Neural progenitor cell (in vitro differentiated cells): Measurements from ENCODE around the gene NEUROG1. TPM values are rescaled to one million over a fixed set of nuclear protein-coding genes. Genes with fewer than 3 reads are reported as not detected.

Source experiments
- DNase-seq: peaks from one replicate; pipeline ENCODE4 v3.0.0-alpha.2; 2016; ENCODE audit warnings: low spot score
- H2AFZ ChIP-seq: fragments of 200-600 bp; sonication (generic); replicated peaks from 2 replicates; pipeline ENCODE4 v1.6.1; 2016; ENCODE audit warnings: antibody characterized with exemption
- H3F3A ChIP-seq: fragments of 200-600 bp; sonication (generic); 2 replicates; pipeline ENCODE4 v1.6.1; 2016; ENCODE audit warnings: antibody characterized with exemption, low read depth
- H3K27ac ChIP-seq: fragments of 200-600 bp; sonication (generic); 2 replicates; pipeline ENCODE4 v1.5.1; 2016; ENCODE audit warnings: mild to moderate bottlenecking
- H3K27me3 ChIP-seq: fragments of 200-600 bp; sonication (generic); 2 replicates; pipeline ENCODE4 v1.6.1; 2016; ENCODE audit warnings: mild to moderate bottlenecking, moderate library complexity
- H3K36me3 ChIP-seq: fragments of 200-600 bp; sonication (generic); 2 replicates; pipeline ENCODE4 v1.5.1; 2016
- H3K4me1 ChIP-seq: fragments of 200-600 bp; sonication (generic); 2 replicates; pipeline ENCODE4 v1.6.1; 2016; ENCODE audit warnings: mixed run types
- H3K4me2 ChIP-seq: fragments of 200-600 bp; sonication (generic); 2 replicates; pipeline ENCODE4 v1.6.1; 2016
- H3K4me3 ChIP-seq: fragments of 200-600 bp; sonication (generic); 2 replicates; pipeline ENCODE4 v1.5.1; 2016
- H3K79me2 ChIP-seq: fragments of 200-600 bp; sonication (generic); 2 replicates; pipeline ENCODE4 v1.6.1; 2016; ENCODE audit warnings: low read depth
- H3K9ac ChIP-seq: fragments of 200-600 bp; sonication (generic); 2 replicates; pipeline ENCODE4 v1.6.1; 2016
- H3K9me3 ChIP-seq: fragments of 200-600 bp; sonication (generic); 2 replicates; pipeline ENCODE4 v1.5.1; 2016; ENCODE audit warnings: low read depth
- H4K20me1 ChIP-seq: fragments of 200-600 bp; sonication (generic); 2 replicates; pipeline ENCODE4 v1.6.1; 2016; ENCODE audit warnings: low read depth
- H3K27ac Mint-ChIP-seq: 3 replicates; pipeline ENCODE4 v1.8.0; 2021; ENCODE audit warnings: mixed read lengths
- H3K27me3 Mint-ChIP-seq: 2 replicates; pipeline ENCODE4 v1.8.0; 2022; ENCODE audit warnings: low read depth, mild to moderate bottlenecking, inconsistent platforms, moderate library complexity, mixed read lengths; ENCODE audit not compliant: insufficient read depth
- H3K36me3 Mint-ChIP-seq: 3 replicates; pipeline ENCODE4 v1.8.0; 2021; ENCODE audit warnings: mixed read lengths
- H3K4me1 Mint-ChIP-seq: 3 replicates; pipeline ENCODE4 v1.8.0; 2021; ENCODE audit warnings: mixed read lengths
- H3K4me3 Mint-ChIP-seq: 3 replicates; pipeline ENCODE4 v1.8.0; 2021; ENCODE audit warnings: mild to moderate bottlenecking, moderate library complexity, mixed read lengths
- H3K9me3 Mint-ChIP-seq: 3 replicates; pipeline ENCODE4 v1.8.0; 2020; ENCODE audit warnings: mixed read lengths
- CTCF ChIP-seq: fragments of 200-600 bp; sonication (generic); IDR thresholded peaks from 2 replicates; pipeline ENCODE4 v1.5.1; 2017; ENCODE audit warnings: antibody characterized with exemption, mild to moderate bottlenecking
- EZH2 ChIP-seq: fragments of 200-600 bp; sonication (generic); IDR thresholded peaks from 2 replicates; pipeline ENCODE4 v1.6.1; 2017; ENCODE audit warnings: antibody characterized with exemption, mild to moderate bottlenecking, moderate library complexity
- EZH2phosphoT487 ChIP-seq: fragments of 200-600 bp; sonication (generic); IDR thresholded peaks from 2 replicates; pipeline ENCODE4 v1.6.1; 2017; ENCODE audit warnings: antibody characterized with exemption
- total RNA-seq: library from RNA; depleted of rRNA; stranded (reverse); fragments of >200 nt; gene quantifications from 2 replicates; pipeline ENCODE4 v1.2.3, GENCODE V29; 2015; ENCODE audit warnings: low replicate concordance

Gene NEUROG1
- total RNA-seq, 1 donor from 2014 or later = not detected

- no peak overlapping the region for H3K9ac ChIP-seq
- H3K27me3 ChIP-seq = peaks cover 100% of the 10 kb centered on the region
- H3K27ac Mint-ChIP-seq = no peak overlapping the region
- DNase-seq = no peak
- H3K4me1 ChIP-seq = peaks cover 25% of the 10 kb centered on the region
- peak overlapping the region; percentile 21 for H3K4me3 Mint-ChIP-seq
- H2AFZ ChIP-seq = no peak overlapping the region
- no peaks in the 10 kb centered on the region for H3K36me3 ChIP-seq
- H3K36me3 Mint-ChIP-seq = peaks cover 2% of the 10 kb centered on the region
- H3K79me2 ChIP-seq = no peaks in the 10 kb centered on the region
- peaks cover 87% of the 10 kb centered on the region for H4K20me1 ChIP-seq
- TF ChIP-seq EZH2phosphoT487 (no peak), CTCF (no peak), EZH2 (no peak)
- H3K4me2 ChIP-seq = no peak overlapping the region
- peaks cover 49% of the 10 kb centered on the region for H3K4me1 Mint-ChIP-seq
- peaks cover 37% of the 10 kb centered on the region for H3F3A ChIP-seq
- H3K9me3 Mint-ChIP-seq = peaks cover 20% of the 10 kb centered on the region
- no peak overlapping the region for H3K4me3 ChIP-seq
- no peak overlapping the region for H3K27ac ChIP-seq
- peaks cover 87% of the 10 kb centered on the region for H3K27me3 Mint-ChIP-seq
- H3K9me3 ChIP-seq = no peaks in the 10 kb centered on the region
Measured at GRCh38 chr5:135537745-135538144, 2.0 kb upstream of the NEUROG1 start.

GRCh38 chr5:135537271-135537670 is 1.5 kb upstream of the NEUROG1 start:
- Histone ChIP-seq H3K27me3 (peaks cover 100% of the 10 kb centered on the region), H3K4me3 (no peak overlapping the region)
- H3K4me1 Mint-ChIP-seq = peaks cover 46% of the 10 kb centered on the region

GRCh38 chr5:135535420-135535819 is 344 bp downstream of the NEUROG1 start:
- no peak for DNase-seq
- Histone ChIP-seq H3K27me3 (peaks cover 100% of the 10 kb centered on the region), H3K36me3 (no peaks in the 10 kb centered on the region), H3K27ac (no peak overlapping the region), H4K20me1 (peaks cover 75% of the 10 kb centered on the region), H3K4me2 (peak overlapping the region; percentile 51), H3K4me3 (peak overlapping the region; percentile 1), H3F3A (peaks cover 28% of the 10 kb centered on the region), H3K79me2 (no peaks in the 10 kb centered on the region), H3K4me1 (peaks cover 16% of the 10 kb centered on the region), H2AFZ (no peak overlapping the region), H3K9me3 (no peaks in the 10 kb centered on the region), H3K9ac (no peak overlapping the region)
- Mint-ChIP-seq H3K4me1 (peaks cover 34% of the 10 kb centered on the region), H3K27me3 (peaks cover 88% of the 10 kb centered on the region), H3K9me3 (peaks cover 25% of the 10 kb centered on the region), H3K4me3 (peak overlapping the region; percentile 76), H3K27ac (no peak overlapping the region), H3K36me3 (peaks cover 2% of the 10 kb centered on the region)
- TF ChIP-seq CTCF (no peak), EZH2 (peak; percentile 95), EZH2phosphoT487 (peak; percentile 71)

More at GRCh38 chr5:135537271-135537670, 1.5 kb upstream of the NEUROG1 start:
- peaks cover 20% of the 10 kb centered on the region for H3K4me1 ChIP-seq
- no peaks in the 10 kb centered on the region for H3K9me3 ChIP-seq
- H3K36me3 ChIP-seq = no peaks in the 10 kb centered on the region
- Mint-ChIP-seq H3K9me3 (peaks cover 20% of the 10 kb centered on the region), H3K4me3 (peak overlapping the region; percentile 70), H3K36me3 (peaks cover 2% of the 10 kb centered on the region), H3K27me3 (peaks cover 89% of the 10 kb centered on the region), H3K27ac (no peak overlapping the region)
- peaks cover 87% of the 10 kb centered on the region for H4K20me1 ChIP-seq
- no peak overlapping the region for H3K9ac ChIP-seq
- TF ChIP-seq CTCF (no peak), EZH2 (no peak), EZH2phosphoT487 (no peak)
- no peak for DNase-seq
- H3K4me2 ChIP-seq = no peak overlapping the region
- H3K27ac ChIP-seq = no peak overlapping the region
- H2AFZ ChIP-seq = no peak overlapping the region
- H3K79me2 ChIP-seq = no peaks in the 10 kb centered on the region
- H3F3A ChIP-seq = peaks cover 32% of the 10 kb centered on the region
